T-helper 2 cell treated with Interferon-gamma antibody and Interleukin-4, amounts not matched to agents 100 ng/mL and 5 ng/mL, for 36 hours (primary cell): ENCODE results near the gene C7. TPM values are rescaled to one million over a fixed set of nuclear protein-coding genes. Genes with fewer than 3 reads are reported as not detected.
"Not testable (repeated sequence)": the region's sequence is repeated elsewhere in the genome, so short reads cannot be mapped to it uniquely, and the experiment has no call there.

Source experiments
- intact Hi-C: fragments of 100-400 bp; cut with micrococcal nuclease; formaldehyde crosslinking; loops from one replicate; pipeline ENCODE4 v1.15.1; 2023
- total RNA-seq: library from RNA; stranded (reverse); gene quantifications from 2 replicates; pipeline ENCODE4 v1.2.3, GENCODE V29; 2022

Gene C7
- total RNA-seq: not detected in 2 replicates

DNA sequence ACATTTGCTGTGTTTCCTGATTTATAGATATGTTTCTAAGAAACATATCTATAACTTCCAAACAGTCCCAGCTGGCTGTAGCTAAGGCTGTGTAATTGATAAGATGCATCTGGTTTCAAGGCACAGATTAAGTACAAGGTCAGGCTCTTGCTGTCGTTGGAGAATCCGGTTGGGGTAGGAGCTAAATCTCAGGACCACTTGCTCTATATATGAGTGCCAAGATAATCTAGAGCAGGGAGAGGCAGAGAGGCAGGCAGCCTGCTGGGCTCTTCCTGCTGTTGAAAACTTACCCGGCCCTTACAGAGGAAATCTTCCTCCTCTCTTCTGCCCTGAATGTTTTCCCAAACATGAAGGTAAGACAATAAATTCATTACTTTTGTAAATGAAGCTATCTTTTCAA, at the start of gene C7:
Gene C7, plus strand, starts transcription at position 234 of the 400 bp plus-strand sequence. Its CDS starts 114 bp downstream, at position 348.
- intact Hi-C loops: loop anchor here (10.0 kb wide), 1 partner anchor 926 kb away; no protein-coding TSS in a partner anchor

DNA sequence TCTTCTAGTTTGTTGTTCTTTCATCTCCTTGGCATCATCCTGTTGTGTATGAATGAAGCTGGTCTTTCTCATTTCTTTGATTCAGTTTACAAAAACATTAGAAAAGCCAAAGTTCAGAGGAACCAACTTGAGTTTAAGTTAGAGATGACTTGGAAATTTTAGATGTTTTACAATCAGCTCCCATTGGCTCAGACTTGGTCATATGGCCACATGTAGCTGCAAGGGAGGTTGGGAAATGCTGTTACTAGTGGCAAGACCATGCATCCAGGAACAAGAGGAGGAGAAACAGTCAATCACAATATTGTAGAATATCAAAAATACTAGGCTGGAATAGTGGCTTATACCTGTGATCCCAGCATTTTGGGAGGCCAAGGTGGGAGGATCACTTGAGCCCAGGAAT, 48.6 kb upstream of the C7 start:
- intact Hi-C loops: no loop called here

DNA sequence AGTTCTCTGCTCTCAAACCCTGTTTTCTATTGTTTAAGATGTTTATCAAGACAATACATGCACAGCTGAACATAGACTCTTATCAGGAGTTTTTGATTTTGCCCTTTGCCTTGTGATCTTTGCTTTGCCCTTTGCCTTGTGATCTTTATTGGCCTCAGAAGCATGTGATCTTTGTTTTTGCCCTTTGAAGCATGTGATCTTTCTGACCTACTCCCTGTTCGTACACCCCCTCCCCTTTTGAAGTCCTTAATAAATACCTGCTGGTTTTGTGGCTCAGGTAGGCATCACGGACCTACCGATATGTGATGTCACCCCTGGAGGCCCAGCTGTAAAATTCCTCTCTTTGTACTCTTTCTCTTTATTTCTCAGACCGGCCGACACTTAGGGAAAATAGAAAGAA, 44.3 kb upstream of the C7 start:
- intact Hi-C loops: not testable (repeated sequence)

DNA sequence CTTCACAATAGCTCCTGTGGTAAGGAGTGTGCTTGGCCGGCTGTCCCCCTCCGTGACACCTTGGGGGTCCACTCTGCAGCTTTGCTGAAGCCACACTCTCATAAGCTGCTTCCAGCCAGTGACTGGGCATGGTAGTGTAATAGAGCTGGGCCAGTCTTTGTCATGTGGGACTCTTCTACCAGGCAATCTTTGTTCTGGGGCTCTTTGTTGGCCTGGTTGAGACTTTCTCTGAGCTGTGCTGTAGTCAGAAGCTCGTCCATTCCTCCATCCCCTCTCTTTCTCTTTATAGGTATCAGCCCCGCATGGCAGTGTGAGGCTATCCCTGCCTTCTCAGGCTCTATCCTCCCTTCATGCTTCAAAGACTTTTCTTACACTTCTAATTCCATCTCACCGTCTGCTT, 42.5 kb upstream of the C7 start:
- intact Hi-C loops: no loop called here

DNA sequence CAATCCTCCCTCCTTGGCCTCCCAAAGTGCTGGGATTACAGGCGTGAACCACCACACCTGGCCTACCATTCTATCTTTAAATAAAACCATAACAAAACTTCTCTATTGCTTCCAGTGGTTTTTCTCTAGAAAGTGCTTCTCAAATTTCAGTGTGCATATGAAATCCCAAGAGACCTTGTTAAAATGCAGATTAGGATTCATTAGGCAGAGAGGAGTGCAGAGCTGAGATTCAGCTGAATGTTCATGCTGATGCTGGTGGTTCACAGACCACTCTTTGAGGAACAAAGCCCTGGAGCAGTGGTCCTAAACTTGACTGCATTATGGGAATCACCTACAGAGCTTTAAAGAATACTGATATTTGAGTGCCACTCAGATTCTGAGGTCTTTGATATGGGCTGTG, 39.9 kb upstream of the C7 start:
- intact Hi-C loops: no loop called here

DNA sequence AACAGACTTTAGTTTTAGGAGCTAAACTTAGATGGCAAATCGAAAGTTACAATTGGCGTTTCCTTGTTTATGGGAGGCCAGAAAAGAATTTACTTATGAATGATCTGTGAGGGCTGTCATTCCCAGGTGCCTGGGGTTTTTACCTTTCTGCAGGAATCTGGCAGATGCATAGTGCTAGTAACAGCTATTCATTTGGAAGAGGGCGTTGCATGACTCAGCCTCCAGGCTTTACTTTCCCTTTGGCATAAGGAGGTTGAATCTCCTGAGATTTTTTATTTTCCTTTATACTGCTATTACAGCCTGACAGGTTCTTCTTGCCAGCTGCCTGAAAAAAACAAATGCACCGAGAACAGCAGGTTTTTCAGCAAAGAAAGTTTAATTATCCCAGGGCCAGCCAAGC, 38.1 kb upstream of the C7 start:
- intact Hi-C loops: no loop called here

DNA sequence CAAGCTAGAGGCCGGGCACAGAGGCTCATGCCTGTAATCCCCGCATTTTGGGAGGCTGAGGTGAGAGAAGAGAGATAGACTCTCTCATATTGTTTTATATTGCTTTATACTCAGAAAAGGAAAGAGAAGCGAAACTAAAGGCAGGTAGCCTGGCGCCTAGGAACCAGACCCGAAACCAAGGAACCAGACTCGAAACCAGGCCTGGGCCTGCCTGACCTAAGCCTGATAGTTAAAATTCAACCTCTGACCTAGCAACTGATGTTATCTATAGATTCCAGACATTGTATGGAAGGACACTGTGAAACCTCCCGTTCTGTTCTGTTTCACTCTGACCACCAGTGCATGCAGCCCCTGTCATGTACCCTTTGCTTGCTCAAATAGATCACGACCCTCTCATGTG, 37.0 kb upstream of the C7 start:
- intact Hi-C loops: not testable (repeated sequence)

DNA sequence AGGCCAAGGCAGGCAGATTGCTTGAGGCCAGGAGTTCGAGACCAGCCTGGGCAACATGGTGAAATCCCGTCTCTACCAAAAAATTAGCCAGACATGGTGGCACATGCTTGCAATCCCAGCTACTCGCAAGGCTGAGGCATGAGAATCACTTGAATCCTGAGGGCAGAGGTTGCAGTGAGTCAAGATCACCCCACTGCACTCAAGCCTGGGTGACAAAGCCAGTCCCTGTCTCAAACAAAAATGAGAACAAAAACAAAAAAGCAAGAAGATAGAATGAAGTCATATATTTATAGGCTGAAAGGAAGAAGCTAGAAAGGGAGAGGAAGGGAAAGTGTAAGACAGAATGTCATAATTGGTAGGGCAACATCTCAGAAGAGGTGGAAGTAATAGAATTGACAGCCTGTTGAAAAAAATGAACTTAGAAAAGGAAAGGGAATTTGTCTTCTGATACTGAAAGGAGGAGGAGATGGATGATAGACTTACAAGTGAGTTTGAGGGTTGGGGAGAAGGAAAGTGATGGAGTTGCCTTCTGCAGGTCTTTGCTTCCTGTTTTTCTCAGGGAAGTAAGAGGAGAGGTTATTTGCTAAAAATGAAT, 35.9 kb upstream of the C7 start:
- intact Hi-C loops: no loop called here

DNA sequence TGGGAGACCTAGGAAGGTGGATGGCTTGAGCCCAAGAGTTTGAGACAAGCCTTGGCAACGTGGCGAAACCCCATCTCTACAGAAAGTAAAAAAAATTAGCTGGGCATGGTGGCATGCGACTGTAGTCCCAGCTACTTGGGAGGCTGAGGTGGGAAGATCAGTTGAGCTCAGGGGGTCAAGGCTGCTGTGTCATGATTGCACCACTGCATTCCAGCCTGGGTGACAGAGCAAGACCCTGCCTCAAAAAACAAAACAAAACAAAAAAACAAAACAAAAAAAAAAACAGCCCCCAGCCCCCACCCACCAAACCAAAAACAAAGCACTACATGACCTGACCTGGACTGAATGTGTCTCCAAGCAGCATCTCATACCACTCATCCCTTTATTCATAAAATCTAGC, 33.3 kb upstream of the C7 start:
- intact Hi-C loops: no loop called here

DNA sequence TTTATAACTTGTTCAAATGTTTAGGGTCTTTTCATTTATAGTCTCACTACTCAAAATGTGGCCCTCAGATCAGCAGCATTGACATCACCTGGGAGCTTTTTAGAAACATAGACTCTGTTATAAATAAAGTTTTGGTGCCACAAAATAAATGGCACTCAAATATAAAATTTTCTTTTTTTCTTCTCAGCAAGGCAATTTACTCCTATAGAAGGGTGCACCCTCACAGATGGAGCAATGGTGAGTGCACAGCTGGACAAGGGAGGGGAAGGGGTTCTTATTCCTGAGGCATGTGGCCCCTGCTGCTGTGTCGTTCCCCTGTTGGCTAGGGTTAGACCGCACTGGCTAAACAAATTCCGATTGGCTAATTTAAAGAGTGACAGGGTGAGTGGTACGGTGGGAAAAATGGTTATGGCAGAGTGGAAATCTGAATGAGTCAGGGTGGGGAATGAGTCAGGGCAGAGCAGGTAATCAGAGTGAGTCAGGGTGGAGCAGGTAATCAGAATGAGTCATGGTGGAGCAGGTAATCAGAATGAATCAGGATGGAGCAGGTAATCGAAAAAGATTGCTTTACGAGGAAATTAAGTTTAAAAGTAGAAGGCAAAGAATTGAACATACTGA, 31.8 kb upstream of the C7 start:
- intact Hi-C loops: no loop called here

DNA sequence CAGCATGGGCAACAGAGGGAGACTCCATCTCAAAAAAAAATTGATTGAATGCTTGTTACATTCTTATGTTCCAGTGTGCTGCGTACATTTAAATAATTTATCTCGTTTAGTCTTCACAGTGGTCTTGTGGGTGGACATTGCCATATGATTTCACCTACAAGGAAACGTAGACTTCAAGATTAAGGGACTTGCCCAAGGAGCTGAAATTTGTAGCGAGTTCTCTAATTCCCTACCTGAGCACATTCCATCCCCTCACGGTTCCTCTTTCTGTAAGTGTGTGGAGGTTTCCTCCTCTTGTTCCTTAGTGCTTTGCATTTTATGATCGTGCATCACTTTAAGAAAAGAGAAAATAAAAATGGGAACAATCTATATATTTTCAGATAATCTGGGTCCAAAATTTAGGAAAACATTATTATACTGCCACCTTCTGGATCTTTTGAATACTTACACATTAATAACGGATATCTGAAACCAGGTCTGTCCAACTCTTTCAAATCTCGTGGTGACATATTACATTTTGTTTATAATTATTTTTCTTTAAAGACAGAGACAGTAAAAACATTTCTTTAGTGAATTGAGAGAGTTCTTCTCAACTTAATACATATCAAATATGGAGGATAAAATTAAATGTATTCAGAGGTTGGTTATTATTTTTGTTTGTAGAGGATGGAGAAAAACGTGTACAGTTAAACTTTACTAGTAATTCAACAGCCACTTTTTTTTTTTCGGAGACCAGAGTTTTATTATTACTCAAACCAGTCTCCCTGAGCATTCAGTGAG, 29.9 kb upstream of the C7 start:
- intact Hi-C loops: loop anchor here (1.0 to 2.0 kb wide), 5 partner anchors 45 to 1165 kb away; partner anchors contain the start of genes PRKAA1, RPL37 and TTC33

DNA sequence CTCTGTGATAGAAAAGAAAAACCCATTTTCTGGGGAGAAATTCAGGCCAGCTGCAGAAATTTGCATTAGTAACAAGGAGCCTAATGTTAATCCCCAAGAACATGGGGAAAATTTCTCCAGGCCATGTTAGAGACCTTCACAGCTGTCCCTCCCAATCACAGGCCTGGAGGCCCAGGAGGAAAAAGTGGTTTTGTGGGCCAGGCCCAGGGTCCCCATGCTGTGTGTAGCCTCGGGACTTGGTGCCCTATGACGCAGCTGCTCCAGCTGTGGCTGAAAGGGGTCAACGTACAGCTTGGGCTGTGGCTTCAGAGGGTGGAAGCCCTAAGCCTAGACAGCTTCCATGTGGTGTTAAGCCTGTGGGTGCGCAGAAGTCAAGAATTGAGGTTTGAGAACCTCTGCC, 27.0 kb upstream of the C7 start:
- intact Hi-C loops: loop anchor here (5.0 kb wide), 1 partner anchor 1305 kb away; no protein-coding TSS in a partner anchor

DNA sequence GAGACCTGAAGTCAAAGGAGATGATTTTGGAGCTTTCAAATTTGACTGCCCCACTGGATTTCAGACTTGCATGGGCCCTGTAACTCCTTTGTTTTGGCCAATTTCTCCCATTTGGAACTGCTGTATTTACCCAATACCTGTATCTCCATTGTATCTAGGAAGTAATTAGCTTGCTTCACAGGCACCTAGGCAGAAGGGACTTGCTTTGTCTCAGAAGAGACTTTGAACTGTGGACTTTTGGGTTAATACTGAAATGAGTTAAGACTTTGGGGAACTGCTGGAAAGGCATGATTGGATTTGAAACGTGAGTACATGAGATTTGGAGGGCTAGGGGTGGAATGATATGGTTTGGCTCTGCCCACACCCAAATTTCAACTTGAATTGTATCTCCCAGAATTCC, 26.2 kb upstream of the C7 start:
- intact Hi-C loops: loop anchor here (5.0 kb wide), 1 partner anchor 1306 kb away; no protein-coding TSS in a partner anchor

DNA sequence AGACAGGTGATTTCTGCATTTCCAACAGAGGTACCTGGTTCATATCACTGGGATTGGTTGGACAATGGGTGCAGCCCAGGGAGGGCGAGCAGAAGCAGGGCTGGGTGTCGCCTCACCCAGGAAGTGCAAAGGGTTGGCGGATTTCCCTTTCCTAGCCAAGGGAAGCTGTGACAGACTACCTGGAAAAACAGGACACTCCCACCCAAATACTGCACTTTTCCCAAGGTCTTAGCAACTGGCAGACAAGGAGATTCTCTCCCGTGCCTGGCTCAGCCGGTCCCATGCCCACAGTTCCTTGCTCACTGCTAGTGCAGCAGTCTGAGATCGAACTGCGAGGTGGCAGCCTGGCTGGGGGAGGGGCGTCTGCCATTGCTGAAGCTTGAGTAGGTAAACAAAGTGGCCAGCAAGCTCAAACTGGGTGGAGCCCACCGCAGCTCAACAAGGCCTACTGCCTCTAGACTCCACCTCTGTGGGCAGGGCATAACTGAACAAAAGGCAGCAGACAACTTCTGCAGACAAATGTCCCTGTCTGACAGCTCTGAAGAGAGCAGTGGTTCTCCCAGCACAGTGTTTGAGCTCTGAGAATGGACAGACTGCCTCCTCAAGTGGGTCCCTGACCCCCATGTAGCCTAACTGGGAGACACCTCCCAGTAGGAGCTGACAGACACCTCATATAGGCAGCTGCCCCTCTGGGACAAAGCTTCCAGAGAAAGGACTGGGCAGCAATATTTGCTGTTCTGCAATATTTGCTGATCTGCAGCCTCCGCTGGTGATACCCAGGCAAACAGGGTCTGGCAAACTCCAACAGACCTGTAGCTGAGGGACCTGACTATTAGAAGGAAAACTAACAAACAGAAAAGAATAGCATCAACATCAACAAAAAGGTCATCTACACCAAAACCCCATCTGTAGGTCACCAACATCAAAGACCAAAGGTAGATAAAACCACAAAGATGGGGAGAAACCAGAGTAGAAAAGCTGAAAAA, 13.6 kb upstream of the C7 start:
- intact Hi-C loops: not testable (repeated sequence)

DNA sequence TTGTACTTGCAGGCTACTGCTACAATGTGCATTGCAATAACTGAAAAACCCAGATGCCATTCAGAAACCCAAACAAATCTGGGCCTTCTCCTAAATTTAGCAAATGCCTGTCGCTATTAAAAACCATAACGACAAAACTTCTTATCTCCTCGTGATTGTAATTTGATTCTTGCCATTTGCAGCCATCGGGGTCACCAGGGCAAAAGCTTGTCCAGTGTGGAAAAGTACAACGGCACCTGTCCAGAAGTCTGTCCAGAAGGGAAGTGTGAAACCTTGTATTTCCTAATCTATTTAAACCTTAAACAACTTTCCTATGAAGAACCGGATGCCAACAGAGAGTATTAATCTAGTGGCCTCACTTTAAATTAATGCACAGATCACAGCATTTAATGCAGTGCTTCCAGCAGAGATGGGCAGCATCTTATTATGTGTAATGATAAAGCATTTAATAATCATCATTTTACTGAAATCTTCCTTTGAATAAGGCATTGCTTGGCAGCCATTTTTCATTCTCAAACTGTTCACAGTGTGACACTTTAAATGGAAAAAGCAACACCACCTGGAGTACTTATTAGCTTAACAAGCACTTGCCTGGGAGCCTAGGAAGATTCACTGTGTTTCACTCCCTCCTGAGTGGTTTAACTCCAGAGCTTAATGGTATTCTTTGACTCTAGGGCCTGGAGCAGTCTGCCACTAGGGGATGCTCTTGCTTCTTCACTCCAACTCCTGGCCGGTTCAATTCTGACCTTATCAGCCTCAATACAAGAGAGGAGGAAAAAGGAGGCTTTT, 4.9 kb upstream of the C7 start:
- intact Hi-C loops: loop anchor here (10.0 kb wide), 1 partner anchor 930 kb away; no protein-coding TSS in a partner anchor

DNA sequence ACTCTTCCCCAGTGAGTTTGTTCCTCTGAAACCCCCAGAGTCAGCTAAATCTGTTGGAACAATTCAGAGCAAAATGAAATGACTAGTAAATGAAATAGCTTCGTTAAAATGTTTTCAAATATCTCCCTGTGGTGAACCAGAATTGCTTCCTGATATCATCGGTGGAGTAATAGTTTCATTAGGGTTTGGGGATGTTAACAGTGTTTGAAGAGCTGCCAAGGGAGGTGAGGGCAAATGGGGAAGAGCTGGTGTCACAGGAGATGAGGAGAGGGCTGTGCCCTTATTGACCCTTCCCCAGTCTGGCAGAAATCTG, 4.3 kb upstream of the C7 start:
- intact Hi-C loops: loop anchor here (10.0 kb wide), 1 partner anchor 930 kb away; no protein-coding TSS in a partner anchor

DNA sequence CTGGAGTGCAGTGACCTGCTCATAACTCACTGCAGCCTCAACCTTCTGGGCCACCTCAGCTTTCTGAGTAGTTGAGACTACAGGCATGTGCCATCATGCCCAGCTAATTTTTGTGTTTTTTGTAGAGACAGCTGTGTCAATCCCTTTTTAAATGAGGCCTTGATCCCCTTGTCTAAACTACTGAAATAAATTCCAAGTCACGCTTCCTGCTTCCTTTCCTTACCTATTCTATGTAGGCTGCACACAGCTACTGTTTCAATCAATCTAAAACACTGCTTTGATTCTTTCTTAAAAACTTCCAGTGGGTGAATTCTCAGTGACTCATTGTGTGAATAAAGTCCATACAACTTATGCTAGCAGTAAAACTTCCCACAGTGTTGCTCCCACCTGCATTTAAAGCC, 2.9 kb upstream of the C7 start:
- intact Hi-C loops: loop anchor here (10.0 kb wide), 1 partner anchor 928 kb away; no protein-coding TSS in a partner anchor

DNA sequence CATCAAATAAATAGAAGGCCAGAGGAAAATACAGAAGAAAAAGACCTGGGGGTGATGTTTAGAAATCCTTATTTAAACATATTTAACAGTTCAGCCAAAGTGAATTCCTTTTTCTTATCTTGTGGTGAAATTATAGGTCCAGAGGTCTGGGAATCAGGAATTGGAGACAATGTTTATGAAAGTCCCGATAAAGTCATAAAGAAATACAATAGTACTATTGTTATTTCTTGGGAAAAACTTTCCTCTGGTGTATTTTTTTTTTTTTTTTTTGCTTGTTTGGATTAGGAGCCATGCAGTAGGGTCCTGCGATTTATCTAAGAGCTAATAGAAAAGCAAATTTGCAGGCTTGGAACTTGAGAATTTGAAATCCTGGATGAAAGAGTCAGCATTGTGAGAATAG, 426 bp downstream of the C7 start:
- intact Hi-C loops: loop anchor here (10.0 kb wide), 1 partner anchor 925 kb away; no protein-coding TSS in a partner anchor

DNA sequence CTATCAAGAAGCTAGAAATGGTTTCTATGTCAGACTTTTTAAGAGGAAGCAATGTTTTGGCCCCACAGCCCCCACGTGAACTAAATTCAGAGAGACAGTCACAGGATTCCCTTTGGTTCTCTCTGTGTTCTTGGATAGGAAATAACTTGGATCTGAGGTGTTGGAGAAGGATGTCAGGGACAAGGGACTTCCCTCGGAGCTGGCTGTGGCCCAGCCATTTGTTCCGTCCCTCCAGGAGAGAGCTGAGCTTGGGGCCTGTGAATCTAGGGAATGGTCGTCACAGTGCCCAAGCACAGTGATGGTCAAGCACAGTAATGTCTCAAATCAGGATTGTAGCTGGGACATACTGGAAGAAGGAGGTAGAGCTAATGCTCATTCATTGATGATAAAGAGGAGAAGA, 2.0 kb downstream of the C7 start:
- intact Hi-C loops: no loop called here

DNA sequence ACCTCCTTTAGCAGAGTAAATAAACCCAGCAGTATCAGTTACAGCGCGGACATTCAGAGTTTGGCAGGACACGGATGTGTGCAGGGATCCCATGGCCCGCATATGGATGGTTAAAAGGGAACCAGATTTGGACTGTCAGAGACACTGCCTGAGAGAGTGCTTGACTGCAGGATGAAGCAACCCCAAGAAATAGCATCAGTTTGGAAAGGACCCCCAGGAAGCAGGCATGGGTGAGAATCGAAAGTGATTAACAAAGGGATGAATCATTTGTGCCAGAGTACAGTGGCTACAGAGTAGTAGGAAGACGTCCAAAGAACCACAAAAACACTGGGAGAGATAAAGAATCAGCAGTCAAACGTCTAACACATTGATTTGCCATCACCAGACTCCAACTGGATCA, 5.5 kb downstream of the C7 start:
- intact Hi-C loops: no loop called here
